ENCODE data around the gene PDZD8.

GRCh38 chr10:117322260-117322659 lies 53.0 kb downstream of the PDZD8 start:
- TF ChIP-seq CTCF (IDR thresholded peaks at IDR 0.05) (no peak), POLR2A (IDR thresholded peaks at IDR 0.05) (no peak)
